K562 treated with DMSO at 1 percent for 48 hours (cell line): ENCODE data around the gene MTRF1L. TPM values are rescaled to one million over a fixed set of nuclear protein-coding genes. Genes with fewer than 3 reads are reported as not detected.

Experiments
- total RNA-seq: library from RNA; unstranded; fragments of 300-600 nt; gene quantifications from 2 replicates; pipeline ENCODE4 v1.2.3, GENCODE V29; 2022; ENCODE audit warnings: low replicate concordance; ENCODE audit errors: extremely low read depth

MTRF1L gene
- not detected in 2 replicates for total RNA-seq

DNA sequence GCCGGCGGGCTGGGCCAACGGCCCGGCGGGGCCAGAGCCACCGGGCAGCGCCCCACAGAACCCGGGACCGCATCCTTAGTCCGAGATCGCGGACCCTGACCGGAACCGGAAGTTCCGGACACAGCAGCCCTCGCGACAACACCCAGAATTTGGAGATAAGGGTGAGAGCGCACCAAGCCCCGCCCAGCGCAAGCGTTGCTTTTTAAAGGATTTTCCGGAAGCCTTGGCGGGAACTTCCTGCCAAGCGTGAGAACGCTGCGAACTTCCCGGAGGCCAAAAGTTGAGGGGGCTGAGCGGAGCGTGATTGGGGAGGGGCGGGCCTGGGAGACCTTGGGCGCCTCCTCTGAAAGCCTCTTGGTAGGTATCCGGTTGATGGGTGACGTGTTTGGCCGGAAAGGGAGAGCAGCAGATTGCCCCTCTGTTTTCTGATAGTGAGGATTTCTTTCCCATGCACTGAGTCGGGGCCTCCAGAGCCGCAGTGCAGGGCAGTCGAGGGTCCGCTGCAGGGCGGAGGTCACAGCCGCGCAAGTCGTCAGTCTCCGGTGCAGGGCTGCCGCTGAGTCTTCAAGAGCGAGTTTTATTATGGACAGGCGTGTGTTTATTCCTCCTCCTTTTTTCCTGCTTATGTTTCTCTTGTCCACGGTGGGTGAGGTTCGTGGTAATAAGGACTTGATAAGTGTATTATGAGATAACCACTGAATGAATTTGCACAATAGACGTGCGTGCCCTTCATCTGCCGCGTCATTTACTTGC, at the start of gene MTRF1L:
TSS of gene MTRF1L (minus strand) at position 97 of the 753 bp plus-strand sequence. CDS start at position 73, 24 bp downstream.

DNA sequence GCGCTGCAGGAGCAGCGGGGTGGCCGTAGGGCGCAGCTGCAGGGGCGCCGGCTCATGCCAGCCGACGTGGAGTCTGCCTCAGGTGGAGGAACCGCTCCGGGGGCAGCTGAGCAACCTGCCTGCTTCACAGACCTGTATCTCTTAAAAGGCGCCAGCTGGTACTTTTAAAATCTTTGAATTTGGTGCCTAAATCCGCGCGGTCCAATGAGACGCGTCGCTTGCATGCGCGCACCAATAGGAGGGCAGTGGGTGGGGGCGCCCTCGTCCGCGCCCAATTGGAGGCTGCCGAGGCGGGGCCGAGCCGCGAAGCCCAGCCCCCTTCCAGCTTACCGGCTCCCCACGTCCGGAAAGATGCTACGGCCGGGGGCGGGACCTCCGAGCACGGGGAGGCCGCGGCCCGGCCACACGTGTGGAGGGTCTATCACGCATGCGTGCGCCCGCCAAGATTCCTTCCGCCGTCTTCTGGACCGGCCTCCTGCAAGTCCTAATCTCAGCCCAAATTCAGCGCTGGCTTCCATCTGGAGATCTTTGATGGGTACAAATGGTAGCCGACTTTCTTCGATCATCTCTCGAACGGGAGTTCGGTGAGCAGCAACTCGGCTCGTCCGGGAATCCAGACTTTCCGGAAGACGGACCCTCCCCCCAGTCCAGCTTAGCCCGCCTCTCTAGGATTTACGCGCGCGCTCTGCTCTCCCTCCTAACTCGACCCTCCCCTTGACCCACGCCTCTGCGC, 19.4 kb downstream of the MTRF1L start, which contains the start of gene FBXO5:
TSS of gene FBXO5 (minus strand) at position 138 of the 733 bp plus-strand sequence. CDS start at position 56, 82 bp downstream.

Other genes with a start within 250 kb of the MTRF1L start
- gene FBXO5, start 19.7 kb downstream of the MTRF1L start, total RNA-seq: not detected in 2 replicates
- gene RGS17, start 128.6 kb upstream of the MTRF1L start, total RNA-seq: not detected in 2 replicates